Right lobe of liver (tissue), 4 donors: ENCODE measurements around the gene FCGR3B.
"Not testable (repeated sequence)": the region's sequence is repeated elsewhere in the genome, so short reads cannot be mapped to it uniquely, and the experiment has no call there.

Source experiments
- CTCF ChIP-seq, 4 donors: fragments of 200-600 bp in 3 of 4; fragments of 450-650 bp in 1 of 4; IDR thresholded peaks; one replicate each; pipeline versions ENCODE4 v1.5.1 to v1.8.0; 2016 to 2022; ENCODE audit warnings: antibody characterized with exemption in 4 of 4, mild to moderate bottlenecking in 2 of 4
- POLR2A ChIP-seq: fragments of 450-650 bp; IDR thresholded peaks from one replicate; pipeline ENCODE4 v1.6.1; 2017; ENCODE audit warnings: antibody characterized with exemption, mild to moderate bottlenecking
- donor health status: DM: no; HTN: no; CAD: no.
- donor health status: DM: no; HTN: no; CAD: no.
- donor health status: DM: no; HTN: yes; CAD: no.

- not testable (repeated sequence) for TF ChIP-seq POLR2A
- TF ChIP-seq CTCF (IDR thresholded peaks at IDR 0.05) = peak; percentile 31 to 59 (median 44)
Measured at GRCh38 chr1:161647507-161648360, 16.8 kb upstream of the FCGR3B start.
